ENCODE measurements around the gene RUSF1.

DNA sequence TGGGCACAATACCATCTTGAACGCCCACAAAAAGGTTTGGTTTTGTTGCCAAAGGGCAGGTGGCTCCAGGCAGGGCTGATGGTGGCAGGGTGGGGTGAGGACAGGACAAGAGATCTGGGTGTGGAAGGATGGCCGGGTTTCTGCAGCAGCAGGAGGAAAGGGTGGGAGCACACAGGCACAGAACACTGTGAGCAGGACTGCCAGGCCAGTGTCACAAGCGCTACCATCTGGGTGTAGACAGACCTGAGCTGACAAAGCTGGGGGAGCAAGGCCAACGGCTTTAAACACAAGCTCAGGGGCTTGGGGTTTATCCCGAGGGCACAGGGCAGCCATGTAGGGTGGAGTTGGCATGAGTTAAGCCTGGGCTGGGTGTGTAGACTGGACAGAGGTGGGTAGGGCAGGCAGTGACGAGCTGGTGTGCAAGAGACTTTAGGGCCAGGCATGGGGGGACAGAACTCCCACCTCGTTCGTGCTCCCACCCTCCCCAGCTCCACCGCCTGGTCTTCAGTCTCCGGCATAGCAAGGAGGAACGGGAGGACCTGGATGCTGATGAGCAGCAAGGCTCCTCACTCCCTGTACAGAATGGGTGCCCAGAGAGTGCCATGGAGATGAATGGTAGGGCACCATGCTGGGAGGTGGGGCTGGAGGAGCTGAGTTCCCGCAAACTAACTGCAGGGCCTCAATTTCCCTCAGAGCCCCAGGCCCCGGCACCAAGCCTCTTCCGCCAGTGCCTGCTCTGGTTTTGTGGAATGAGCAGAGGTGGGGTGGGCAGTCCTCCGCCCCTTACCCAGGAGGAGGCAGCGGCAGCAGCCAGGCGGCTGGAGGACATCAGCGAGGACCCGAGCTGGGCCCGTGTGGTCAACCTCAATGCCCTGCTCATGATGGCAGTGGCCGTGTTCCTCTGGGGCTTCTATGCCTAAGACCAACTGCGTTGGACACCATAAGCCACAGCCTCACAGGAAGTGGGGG, 18.3 kb downstream of the RUSF1 start:
- TF ChIP-seq NFE2L1 (tag; IDR thresholded peaks at IDR 0.05; ENCODE audit: borderline replicate concordance, low read depth) (no peak), PRPF4 (IDR thresholded peaks at IDR 0.05; ENCODE audit: insufficient read depth, low read depth, low read length, poor library complexity, severe bottlenecking) (no peak), ZC3H4 (CRISPR knock-in tag; IDR thresholded peaks at IDR 0.05; ENCODE audit: borderline replicate concordance) (no peak), FOXP1 (CRISPR knock-in tag; IDR thresholded peaks at IDR 0.05) (no peak)

All from K562 (cell line).